A673 (cell line): Measurements from ENCODE around the gene DNAJC22.

Experiments
- EZH2 ChIP-seq: fragments of 200-600 bp; sonication (generic); IDR thresholded peaks from 2 replicates; pipeline ENCODE4 v1.6.1; 2017; ENCODE audit warnings: borderline replicate concordance, low read depth, mild to moderate bottlenecking, mixed read lengths, antibody characterized with exemption, low read length; ENCODE audit not compliant: poor library complexity, severe bottlenecking
- TF ChIP-seq, protein P1 (sequence below): fragments of 300-800, 200-600 bp; sonication (generic); conservative IDR thresholded peaks from 2 replicates; pipeline ENCODE4 v1.5.1; 2017; ENCODE audit warnings: low read depth, mild to moderate bottlenecking, antibody characterized with exemption, low read length, moderate library complexity, mixed read lengths

DNA sequence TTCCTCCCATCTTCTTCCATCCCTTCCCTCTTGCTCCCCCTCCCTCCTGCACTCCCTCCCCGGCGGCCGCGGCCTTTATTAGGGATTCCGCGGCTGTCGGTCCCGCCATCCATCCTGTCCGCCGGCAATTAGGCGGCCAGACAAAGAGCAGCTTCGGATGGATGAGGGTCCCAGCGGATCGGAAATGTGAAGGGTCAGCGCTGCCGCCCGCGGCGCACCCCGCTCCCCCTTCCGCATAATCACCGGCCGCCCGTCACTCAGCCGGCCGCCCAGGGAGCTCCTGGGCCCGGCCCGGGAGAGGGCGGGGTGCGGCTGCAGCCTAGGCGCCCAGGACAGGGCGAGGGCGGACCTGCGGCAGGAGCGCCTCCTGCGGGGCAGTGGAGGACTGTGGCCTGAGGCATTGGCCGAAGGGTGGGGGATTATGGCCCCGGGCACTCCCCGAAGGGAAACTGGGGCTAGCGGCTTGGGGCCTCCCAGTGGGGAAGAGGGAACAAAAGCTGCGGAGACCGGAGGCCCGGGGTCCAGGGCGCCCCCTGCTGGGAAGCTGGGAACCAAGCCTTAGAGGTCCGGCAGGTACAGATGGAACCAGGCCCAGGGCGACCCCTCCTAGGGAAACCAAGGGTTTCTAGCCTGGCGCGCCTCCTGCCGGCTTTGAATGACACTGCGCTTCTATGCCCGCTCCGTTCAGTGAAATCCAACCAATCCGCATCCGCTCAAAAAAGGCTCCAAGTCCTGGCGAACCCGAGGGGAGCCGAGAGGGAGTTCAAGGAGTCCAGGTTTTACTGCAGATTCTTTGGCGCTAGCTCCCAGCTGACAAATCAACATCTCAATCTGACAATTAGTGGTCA is 4.4 kb upstream of the DNAJC22 start:
- TF ChIP-seq, protein P1, sequence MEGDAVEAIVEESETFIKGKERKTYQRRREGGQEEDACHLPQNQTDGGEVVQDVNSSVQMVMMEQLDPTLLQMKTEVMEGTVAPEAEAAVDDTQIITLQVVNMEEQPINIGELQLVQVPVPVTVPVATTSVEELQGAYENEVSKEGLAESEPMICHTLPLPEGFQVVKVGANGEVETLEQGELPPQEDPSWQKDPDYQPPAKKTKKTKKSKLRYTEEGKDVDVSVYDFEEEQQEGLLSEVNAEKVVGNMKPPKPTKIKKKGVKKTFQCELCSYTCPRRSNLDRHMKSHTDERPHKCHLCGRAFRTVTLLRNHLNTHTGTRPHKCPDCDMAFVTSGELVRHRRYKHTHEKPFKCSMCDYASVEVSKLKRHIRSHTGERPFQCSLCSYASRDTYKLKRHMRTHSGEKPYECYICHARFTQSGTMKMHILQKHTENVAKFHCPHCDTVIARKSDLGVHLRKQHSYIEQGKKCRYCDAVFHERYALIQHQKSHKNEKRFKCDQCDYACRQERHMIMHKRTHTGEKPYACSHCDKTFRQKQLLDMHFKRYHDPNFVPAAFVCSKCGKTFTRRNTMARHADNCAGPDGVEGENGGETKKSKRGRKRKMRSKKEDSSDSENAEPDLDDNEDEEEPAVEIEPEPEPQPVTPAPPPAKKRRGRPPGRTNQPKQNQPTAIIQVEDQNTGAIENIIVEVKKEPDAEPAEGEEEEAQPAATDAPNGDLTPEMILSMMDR: peak; percentile 95
- TF ChIP-seq EZH2: no peak
